ENCODE measurements around the gene PACS1. TPM values are rescaled to one million over a fixed set of nuclear protein-coding genes. Genes with fewer than 3 reads are reported as not detected.

PACS1 gene
- total RNA-seq, 3 donors from 2014 or later, result 14.4 to 44.9 (median 18.9) TPM

DNA sequence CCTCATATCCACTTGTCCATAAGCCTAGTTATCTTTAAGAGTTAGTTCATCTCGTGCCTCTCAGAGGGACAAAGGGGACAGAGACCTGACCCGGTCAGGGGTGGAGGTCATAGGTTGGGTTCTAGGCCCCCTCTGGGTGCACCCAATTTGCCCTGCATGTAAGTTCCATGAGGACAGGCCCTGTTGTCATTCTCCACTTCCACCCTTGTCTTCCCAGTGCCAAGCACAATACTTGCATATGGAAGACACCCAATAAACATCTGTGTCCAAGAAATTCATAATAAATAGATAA, 220.2 kb downstream of the PACS1 start:
- Histone ChIP-seq H3K9me3 (no peaks in the 10 kb centered on the region), H3K4me1 (ENCODE audit: low read depth) (peaks cover 31% of the 10 kb centered on the region), H3K4me3 (no peak overlapping the region), H3K36me3 (ENCODE audit: low read depth) (no peaks in the 10 kb centered on the region)
- TF ChIP-seq, protein P1, sequence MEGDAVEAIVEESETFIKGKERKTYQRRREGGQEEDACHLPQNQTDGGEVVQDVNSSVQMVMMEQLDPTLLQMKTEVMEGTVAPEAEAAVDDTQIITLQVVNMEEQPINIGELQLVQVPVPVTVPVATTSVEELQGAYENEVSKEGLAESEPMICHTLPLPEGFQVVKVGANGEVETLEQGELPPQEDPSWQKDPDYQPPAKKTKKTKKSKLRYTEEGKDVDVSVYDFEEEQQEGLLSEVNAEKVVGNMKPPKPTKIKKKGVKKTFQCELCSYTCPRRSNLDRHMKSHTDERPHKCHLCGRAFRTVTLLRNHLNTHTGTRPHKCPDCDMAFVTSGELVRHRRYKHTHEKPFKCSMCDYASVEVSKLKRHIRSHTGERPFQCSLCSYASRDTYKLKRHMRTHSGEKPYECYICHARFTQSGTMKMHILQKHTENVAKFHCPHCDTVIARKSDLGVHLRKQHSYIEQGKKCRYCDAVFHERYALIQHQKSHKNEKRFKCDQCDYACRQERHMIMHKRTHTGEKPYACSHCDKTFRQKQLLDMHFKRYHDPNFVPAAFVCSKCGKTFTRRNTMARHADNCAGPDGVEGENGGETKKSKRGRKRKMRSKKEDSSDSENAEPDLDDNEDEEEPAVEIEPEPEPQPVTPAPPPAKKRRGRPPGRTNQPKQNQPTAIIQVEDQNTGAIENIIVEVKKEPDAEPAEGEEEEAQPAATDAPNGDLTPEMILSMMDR (IDR thresholded peaks at IDR 0.05), result no peak
- ATAC-seq (no peak), DNase-seq (peak in 1 of 3 donors; percentile 26)
- intact Hi-C loops (cut with DNase I, micrococcal nuclease), result no loop called here

DNA sequence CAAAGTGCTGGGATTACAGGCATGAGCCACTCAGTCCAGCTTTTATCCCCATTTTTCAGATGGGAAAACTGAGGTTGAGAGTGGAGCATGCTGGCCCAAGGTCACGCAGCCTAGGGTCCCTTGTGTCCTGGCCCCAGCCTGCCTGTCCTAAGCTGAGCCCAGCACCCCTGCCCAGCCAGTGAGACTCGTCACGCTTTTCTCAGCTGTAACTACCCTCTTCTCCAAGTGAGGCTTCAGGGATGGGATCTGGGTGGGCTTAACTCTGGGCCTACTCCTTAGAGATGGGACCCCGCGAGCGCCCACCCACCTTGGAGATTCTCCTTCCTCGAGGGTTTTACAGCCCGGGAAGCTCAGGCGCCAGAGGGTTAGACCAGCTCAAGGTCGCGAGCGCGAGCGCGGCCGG, 221.2 kb downstream of the PACS1 start:
- ATAC-seq (no peak), DNase-seq (peak in 1 of 3 donors; percentile 45)
- H3K4me1 ChIP-seq (ENCODE audit: low read depth), result peaks cover 31% of the 10 kb centered on the region
- no peaks in the 10 kb centered on the region for H3K36me3 ChIP-seq (ENCODE audit: low read depth)
- H3K4me3 ChIP-seq, result no peak overlapping the region
- no peaks in the 10 kb centered on the region for H3K9me3 ChIP-seq
- intact Hi-C loops (cut with DNase I, micrococcal nuclease), result no loop called here
- TF ChIP-seq, protein P1 (IDR thresholded peaks at IDR 0.05), result no peak

DNA sequence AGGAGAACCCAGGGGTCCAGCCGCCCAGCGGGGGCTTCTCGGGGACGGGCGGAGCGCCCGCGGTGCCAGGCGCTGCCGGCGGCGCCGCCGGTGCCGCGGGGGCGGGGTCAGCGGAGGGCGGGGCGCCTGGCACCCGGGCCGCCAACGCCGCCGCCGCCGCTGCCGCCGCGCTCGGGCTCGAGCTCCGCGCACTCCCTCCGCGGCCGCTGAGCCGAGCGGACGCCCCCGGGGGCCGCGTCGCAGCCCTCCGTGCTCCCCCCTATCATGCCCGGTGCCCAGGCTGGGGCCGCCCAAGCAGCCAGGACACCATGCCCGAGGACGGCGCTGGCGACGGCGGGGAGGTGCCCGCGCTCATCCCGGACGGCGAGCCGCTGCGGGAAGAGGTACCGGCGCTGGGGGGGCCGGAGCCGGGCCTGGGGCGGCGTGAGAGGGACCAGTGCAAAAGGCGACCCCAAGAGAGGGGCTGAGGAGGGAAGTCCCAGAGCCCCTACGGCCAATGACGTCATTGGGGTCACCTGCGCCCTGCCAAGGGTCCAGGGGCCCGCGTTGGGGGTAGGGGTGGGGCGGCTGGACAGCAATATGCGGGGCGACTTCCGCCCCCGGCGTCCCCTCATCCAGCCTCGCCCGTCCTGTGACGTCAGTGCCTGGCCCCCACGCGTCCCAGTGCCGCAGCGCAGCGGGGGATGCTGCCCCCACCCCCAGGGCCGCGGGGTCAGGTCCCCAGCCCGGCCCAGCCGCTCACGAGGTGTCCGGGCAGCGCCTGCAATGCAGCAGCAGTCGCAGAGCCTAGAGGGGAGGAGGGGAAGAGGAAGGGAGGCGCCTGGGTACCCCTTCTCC, 221.9 kb downstream of the PACS1 start, which contains the start of gene TMEM151A:
TMEM151A (plus strand) TSS at position 189 of the 837 bp plus-strand sequence; CDS start at position 309, 120 bp downstream.
- TF ChIP-seq, protein P1 (IDR thresholded peaks at IDR 0.05), result no peak
- Histone ChIP-seq H3K9me3 (no peaks in the 10 kb centered on the region), H3K36me3 (ENCODE audit: low read depth) (no peaks in the 10 kb centered on the region), H3K4me3 (no peak within 1 kb of the TSS), H3K4me1 (ENCODE audit: low read depth) (peaks cover 31% of the 10 kb centered on the region)
- intact Hi-C loops (cut with DNase I, micrococcal nuclease), result no loop called here
- DNase-seq (peak in 1 of 3 donors; percentile 57), ATAC-seq (no peak)

DNA sequence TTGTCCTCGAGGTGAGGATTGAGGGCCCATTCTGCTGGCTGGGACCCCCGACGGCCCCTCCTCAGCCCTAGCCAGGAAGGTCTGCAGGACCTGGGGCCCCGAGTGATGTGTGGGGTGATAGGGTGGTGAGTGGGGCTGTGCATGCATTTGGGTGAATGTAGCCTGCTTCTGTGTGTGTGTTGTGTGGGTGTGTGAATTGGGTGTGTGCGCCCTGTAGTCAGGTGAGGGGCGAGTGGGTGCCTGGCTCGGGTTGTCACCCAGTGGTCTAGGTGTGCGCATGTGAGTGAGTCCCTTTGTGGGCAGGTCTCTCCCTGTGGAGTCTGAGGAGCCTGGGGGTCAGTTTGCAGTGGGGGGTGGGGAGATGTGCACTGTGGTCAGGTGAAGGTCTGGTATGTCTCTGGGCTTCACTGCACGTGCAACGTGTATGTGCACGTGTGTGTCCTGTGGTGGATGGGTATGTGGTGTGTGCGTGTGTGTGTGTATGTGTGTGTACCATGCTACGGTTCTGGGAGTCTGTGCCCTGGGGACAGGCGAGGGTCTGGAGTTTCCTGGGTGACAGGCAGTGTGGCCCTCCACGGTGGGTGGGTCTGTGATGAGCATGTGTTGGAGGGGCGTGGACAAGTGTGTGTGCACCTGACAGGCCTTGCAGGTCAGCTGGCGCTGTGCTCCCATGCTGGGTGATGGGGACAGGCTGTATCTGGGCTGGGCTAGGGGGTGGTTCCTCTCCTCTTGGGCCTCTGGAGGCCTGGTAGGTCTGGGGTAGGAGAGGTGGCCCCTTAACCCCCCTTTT, 222.7 kb downstream of the PACS1 start:
- peaks cover 28% of the 10 kb centered on the region for H3K4me1 ChIP-seq (ENCODE audit: low read depth)
- no peak overlapping the region for H3K4me3 ChIP-seq
- ATAC-seq (no peak), DNase-seq (peak in 1 of 3 donors; percentile 41)
- intact Hi-C loops (cut with DNase I, micrococcal nuclease), result no loop called here
- no peaks in the 10 kb centered on the region for H3K9me3 ChIP-seq
- TF ChIP-seq, protein P1 (IDR thresholded peaks at IDR 0.05), result no peak
- no peaks in the 10 kb centered on the region for H3K36me3 ChIP-seq (ENCODE audit: low read depth)

DNA sequence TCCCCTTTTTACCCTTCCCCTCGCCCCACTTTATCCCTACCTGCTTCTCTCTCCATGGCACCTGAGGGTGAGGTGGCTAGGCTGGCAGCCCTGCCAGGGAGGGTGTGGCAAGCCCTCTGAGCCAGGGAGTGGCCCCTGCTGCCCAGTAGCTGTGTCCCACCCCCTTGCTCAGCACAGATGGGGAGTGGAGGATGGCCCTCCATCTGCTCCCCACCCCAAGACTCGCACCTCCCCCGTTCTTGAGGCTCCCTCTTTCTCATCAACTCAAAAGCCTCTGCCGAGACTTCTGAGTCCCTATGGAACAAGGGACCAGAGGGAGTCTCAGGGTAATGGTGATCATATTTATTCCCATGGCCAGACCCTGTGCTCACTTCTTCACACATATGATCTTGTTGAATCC, 223.3 kb downstream of the PACS1 start:
- peak in 1 of 3 donors; percentile 38 for DNase-seq
- peaks cover 22% of the 10 kb centered on the region for H3K4me1 ChIP-seq (ENCODE audit: low read depth)
- TF ChIP-seq, protein P1 (IDR thresholded peaks at IDR 0.05), result no peak
- no peak overlapping the region for H3K4me3 ChIP-seq
- no peaks in the 10 kb centered on the region for H3K9me3 ChIP-seq
- intact Hi-C loops (cut with DNase I, micrococcal nuclease), result no loop called here
- no peaks in the 10 kb centered on the region for H3K36me3 ChIP-seq (ENCODE audit: low read depth)
- no peak for ATAC-seq

Data from mucosa of descending colon (tissue), 3 donors.